ENCODE results near the gene KIF3A. TPM values are rescaled to one million over a fixed set of nuclear protein-coding genes. Genes with fewer than 3 reads are reported as not detected.
"Not testable (repeated sequence)": the region's sequence is repeated elsewhere in the genome, so short reads cannot be mapped to it uniquely, and the experiment has no call there.

The KIF3A gene
- total RNA-seq, 4 donors from 2014 or later, result 2.6 to 15.0 (median 6.3) TPM

GRCh38 chr5:132704875-132705274 is 32.5 kb downstream of the KIF3A start:
- WGBS, result 92% methylated on average over 1 of the region's 1 CpG
- Histone ChIP-seq H3K27me3 (no peaks in the 10 kb centered on the region), H3K4me1 (no peaks in the 10 kb centered on the region), H3K36me3 (peaks cover 19% of the 10 kb centered on the region), H3K27ac (no peak overlapping the region), H3K9me3 (no peaks in the 10 kb centered on the region), H3K4me3 (no peak overlapping the region)
- DNase-seq (ENCODE audit: low spot score in 2 of 2), result no peak
- TF ChIP-seq POLR2AphosphoS5 (IDR thresholded peaks at IDR 0.05), result no peak
- TF ChIP-seq EP300 (IDR thresholded peaks at IDR 0.05), result no peak
- no peak for TF ChIP-seq CTCF (IDR thresholded peaks at IDR 0.05)
- TF ChIP-seq POLR2A (IDR thresholded peaks at IDR 0.05), result no peak

- H3K27me3 ChIP-seq, result no peaks in the 10 kb centered on the region
- H3K4me1 ChIP-seq, result no peaks in the 10 kb centered on the region
- DNase-seq (ENCODE audit: low spot score in 2 of 2), result no peak
- TF ChIP-seq CTCF (IDR thresholded peaks at IDR 0.05), result no peak
- no peak for TF ChIP-seq POLR2AphosphoS5 (IDR thresholded peaks at IDR 0.05)
- no peak for TF ChIP-seq EP300 (IDR thresholded peaks at IDR 0.05)
- TF ChIP-seq POLR2A (IDR thresholded peaks at IDR 0.05), result no peak
- peaks cover 42% of the 10 kb centered on the region for H3K36me3 ChIP-seq
- no peak overlapping the region for H3K4me3 ChIP-seq
- no peaks in the 10 kb centered on the region for H3K9me3 ChIP-seq
- 88% methylated on average over 4 of the region's 4 CpGs for whole genome bisulfite sequencing
- no peak overlapping the region for H3K27ac ChIP-seq
These were observed 41.4 kb downstream of the KIF3A start for GRCh38 chr5:132695956-132696355.

GRCh38 chr5:132692632-132692967 is 44.7 kb downstream of the KIF3A start:
- TF ChIP-seq POLR2AphosphoS5 (IDR thresholded peaks at IDR 0.05), result no peak
- no peak for TF ChIP-seq POLR2A (IDR thresholded peaks at IDR 0.05)
- TF ChIP-seq EP300 (IDR thresholded peaks at IDR 0.05), result no peak
- TF ChIP-seq CTCF (IDR thresholded peaks at IDR 0.05), result no peak
- no peak overlapping the region for H3K27ac ChIP-seq
- no peaks in the 10 kb centered on the region for H3K4me1 ChIP-seq

GRCh38 chr5:132691755-132692631 is 45.4 kb downstream of the KIF3A start:
- not testable (repeated sequence) for H3K9me3 ChIP-seq; H3K27ac ChIP-seq; H3K27me3 ChIP-seq; DNase-seq (ENCODE audit: low spot score in 2 of 2); H3K4me3 ChIP-seq; H3K4me1 ChIP-seq
- 88% methylated on average over 5 of the region's 5 CpGs for WGBS
- peaks cover 19% of the 10 kb centered on the region for H3K36me3 ChIP-seq

More at GRCh38 chr5:132692632-132692967, 44.7 kb downstream of the KIF3A start:
- Histone ChIP-seq H3K27me3 (no peaks in the 10 kb centered on the region), H3K4me3 (no peak overlapping the region), H3K36me3 (peaks cover 19% of the 10 kb centered on the region), H3K9me3 (no peaks in the 10 kb centered on the region)
- DNase-seq (ENCODE audit: low spot score in 2 of 2), result no peak

GRCh38 chr5:132690156-132690555 is 47.2 kb downstream of the KIF3A start:
- no peak for DNase-seq (ENCODE audit: low spot score in 2 of 2)
- peaks cover 7% of the 10 kb centered on the region for H3K36me3 ChIP-seq
- 100% methylated on average over 3 of the region's 3 CpGs for WGBS
- no peak for TF ChIP-seq EP300 (IDR thresholded peaks at IDR 0.05)
- TF ChIP-seq CTCF (IDR thresholded peaks at IDR 0.05), result no peak
- TF ChIP-seq POLR2A (IDR thresholded peaks at IDR 0.05), result no peak
- no peak for TF ChIP-seq POLR2AphosphoS5 (IDR thresholded peaks at IDR 0.05)
- no peaks in the 10 kb centered on the region for H3K4me1 ChIP-seq
- H3K9me3 ChIP-seq, result no peaks in the 10 kb centered on the region
- no peak overlapping the region for H3K4me3 ChIP-seq
- no peak overlapping the region for H3K27ac ChIP-seq
- no peaks in the 10 kb centered on the region for H3K27me3 ChIP-seq
